GM12801 (cell line): ENCODE results near the gene OGN.

Experiments used
- CTCF ChIP-seq: IDR thresholded peaks from one replicate; pipeline ENCODE4 v1.5.1; 2011; ENCODE audit warnings: control low read depth; ENCODE audit not compliant: insufficient read length; ENCODE audit errors: extremely low read depth

Gene OGN

GRCh38 chr9:92384375-92384774, 20.0 kb downstream of the OGN start:
- no peak for TF ChIP-seq CTCF

GRCh38 chr9:92381775-92382174, 22.6 kb downstream of the OGN start:
- TF ChIP-seq CTCF: no peak

- TF ChIP-seq CTCF: no peak
These were observed 23.8 kb downstream of the OGN start for GRCh38 chr9:92380603-92381002.

- no peak for TF ChIP-seq CTCF
These were observed 25.4 kb downstream of the OGN start for GRCh38 chr9:92378865-92379560.

- no peak for TF ChIP-seq CTCF
These were observed 26.5 kb downstream of the OGN start for GRCh38 chr9:92377876-92378275.

- TF ChIP-seq CTCF: no peak
These were observed 31.2 kb downstream of the OGN start for GRCh38 chr9:92373167-92373566.

GRCh38 chr9:92369075-92369474, 35.3 kb downstream of the OGN start:
- no peak for TF ChIP-seq CTCF
